ENCODE results near the gene HEATR5B. TPM values are rescaled to one million over a fixed set of nuclear protein-coding genes. Genes with fewer than 3 reads are reported as not detected.

Gene HEATR5B
- total and polyA plus RNA-seq, 9 of the 15 experiments (the other 6 are each of a cell fraction or from before 2014, with no cell fraction given): 4.2 to 21.7 (median 12.2) TPM

DNA sequence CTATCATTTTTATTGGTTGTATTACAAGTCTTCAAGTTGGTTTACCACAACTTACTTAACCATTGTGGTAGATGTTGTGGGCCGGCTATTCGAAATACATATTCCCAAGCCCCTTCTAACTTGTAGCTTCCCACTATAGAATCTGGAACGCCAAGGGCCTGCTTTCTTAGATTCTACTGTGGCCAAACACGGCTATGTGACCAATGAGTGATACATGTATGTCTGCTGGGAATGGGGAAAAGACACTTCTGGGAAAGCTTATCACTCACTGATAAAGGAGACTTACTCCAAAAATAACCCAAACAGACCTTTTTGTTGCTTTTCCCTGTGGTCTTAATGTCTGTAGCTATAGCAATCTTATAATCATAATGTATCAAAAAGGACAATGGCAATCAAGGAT, 142.3 kb downstream of the HEATR5B start (continued):
- TF ChIP-seq, protein P1, sequence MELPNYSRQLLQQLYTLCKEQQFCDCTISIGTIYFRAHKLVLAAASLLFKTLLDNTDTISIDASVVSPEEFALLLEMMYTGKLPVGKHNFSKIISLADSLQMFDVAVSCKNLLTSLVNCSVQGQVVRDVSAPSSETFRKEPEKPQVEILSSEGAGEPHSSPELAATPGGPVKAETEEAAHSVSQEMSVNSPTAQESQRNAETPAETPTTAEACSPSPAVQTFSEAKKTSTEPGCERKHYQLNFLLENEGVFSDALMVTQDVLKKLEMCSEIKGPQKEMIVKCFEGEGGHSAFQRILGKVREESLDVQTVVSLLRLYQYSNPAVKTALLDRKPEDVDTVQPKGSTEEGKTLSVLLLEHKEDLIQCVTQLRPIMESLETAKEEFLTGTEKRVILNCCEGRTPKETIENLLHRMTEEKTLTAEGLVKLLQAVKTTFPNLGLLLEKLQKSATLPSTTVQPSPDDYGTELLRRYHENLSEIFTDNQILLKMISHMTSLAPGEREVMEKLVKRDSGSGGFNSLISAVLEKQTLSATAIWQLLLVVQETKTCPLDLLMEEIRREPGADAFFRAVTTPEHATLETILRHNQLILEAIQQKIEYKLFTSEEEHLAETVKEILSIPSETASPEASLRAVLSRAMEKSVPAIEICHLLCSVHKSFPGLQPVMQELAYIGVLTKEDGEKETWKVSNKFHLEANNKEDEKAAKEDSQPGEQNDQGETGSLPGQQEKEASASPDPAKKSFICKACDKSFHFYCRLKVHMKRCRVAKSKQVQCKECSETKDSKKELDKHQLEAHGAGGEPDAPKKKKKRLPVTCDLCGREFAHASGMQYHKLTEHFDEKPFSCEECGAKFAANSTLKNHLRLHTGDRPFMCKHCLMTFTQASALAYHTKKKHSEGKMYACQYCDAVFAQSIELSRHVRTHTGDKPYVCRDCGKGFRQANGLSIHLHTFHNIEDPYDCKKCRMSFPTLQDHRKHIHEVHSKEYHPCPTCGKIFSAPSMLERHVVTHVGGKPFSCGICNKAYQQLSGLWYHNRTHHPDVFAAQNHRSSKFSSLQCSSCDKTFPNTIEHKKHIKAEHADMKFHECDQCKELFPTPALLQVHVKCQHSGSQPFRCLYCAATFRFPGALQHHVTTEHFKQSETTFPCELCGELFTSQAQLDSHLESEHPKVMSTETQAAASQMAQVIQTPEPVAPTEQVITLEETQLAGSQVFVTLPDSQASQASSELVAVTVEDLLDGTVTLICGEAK (IDR thresholded peaks at IDR 0.05): no peak
- TF ChIP-seq, protein P1 (CRISPR knock-in tag; IDR thresholded peaks at IDR 0.05): no peak
